Peyer's patch (tissue), 4 donors: ENCODE results near the gene VCL.

Experiments
- POLR2A ChIP-seq, 2 donors: fragments of 450-650 bp; IDR thresholded peaks; one replicate each; pipeline ENCODE4 v1.5.1; 2017; ENCODE audit warnings: antibody characterized with exemption in 2 of 2, mild to moderate bottlenecking in 2 of 2, moderate library complexity in 2 of 2
- TF ChIP-seq, protein P1 (sequence below), 6 experiments: fragments of 450-650 bp in 4 of 6; fragments of 200-600 bp in 2 of 6; sonication (generic) in 1 of 6; IDR thresholded peaks; one replicate each; pipeline ENCODE4 v1.5.1; 2017 to 2019; ENCODE audit warnings: antibody characterized with exemption in 6 of 6, mild to moderate bottlenecking in 3 of 6, moderate library complexity in 1 of 6

GRCh38 chr10:74097776-74098175 lies 99.9 kb downstream of the VCL start:
- no peak for TF ChIP-seq POLR2A (IDR thresholded peaks at IDR 0.05)
- TF ChIP-seq, protein P1, sequence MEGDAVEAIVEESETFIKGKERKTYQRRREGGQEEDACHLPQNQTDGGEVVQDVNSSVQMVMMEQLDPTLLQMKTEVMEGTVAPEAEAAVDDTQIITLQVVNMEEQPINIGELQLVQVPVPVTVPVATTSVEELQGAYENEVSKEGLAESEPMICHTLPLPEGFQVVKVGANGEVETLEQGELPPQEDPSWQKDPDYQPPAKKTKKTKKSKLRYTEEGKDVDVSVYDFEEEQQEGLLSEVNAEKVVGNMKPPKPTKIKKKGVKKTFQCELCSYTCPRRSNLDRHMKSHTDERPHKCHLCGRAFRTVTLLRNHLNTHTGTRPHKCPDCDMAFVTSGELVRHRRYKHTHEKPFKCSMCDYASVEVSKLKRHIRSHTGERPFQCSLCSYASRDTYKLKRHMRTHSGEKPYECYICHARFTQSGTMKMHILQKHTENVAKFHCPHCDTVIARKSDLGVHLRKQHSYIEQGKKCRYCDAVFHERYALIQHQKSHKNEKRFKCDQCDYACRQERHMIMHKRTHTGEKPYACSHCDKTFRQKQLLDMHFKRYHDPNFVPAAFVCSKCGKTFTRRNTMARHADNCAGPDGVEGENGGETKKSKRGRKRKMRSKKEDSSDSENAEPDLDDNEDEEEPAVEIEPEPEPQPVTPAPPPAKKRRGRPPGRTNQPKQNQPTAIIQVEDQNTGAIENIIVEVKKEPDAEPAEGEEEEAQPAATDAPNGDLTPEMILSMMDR (IDR thresholded peaks at IDR 0.05) = no peak
